ENCODE data around the gene TBC1D8.

Gene TBC1D8

GRCh38 chr2:100995309-100996075 lies 155.7 kb downstream of the TBC1D8 start:
- no peak for DNase-seq

DNA sequence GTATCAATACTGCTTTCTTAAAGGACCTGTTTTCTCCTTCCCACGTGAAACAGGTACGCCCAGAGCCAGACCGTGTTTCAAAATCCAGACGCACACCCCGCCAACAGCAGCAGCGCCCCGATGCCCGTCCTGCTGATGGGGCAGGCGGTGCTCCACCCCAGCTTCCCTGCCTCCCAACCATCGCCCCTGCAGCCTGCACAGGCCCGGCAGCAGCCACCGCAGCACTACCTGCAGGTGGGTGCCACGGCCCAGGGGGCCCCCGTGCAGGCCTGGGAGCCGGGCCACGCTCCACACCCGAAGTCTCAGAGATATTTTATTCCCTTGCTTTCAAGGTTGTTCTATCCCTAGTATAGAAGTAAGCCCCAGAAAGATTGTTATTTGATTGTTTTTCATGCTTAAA lies 157.9 kb downstream of the TBC1D8 start:
- DNase-seq = no peak

GRCh38 chr2:100992262-100992661 lies 158.9 kb downstream of the TBC1D8 start:
- no peak for DNase-seq

GRCh38 chr2:100991404-100991773 lies 159.8 kb downstream of the TBC1D8 start:
- DNase-seq = no peak

DNA sequence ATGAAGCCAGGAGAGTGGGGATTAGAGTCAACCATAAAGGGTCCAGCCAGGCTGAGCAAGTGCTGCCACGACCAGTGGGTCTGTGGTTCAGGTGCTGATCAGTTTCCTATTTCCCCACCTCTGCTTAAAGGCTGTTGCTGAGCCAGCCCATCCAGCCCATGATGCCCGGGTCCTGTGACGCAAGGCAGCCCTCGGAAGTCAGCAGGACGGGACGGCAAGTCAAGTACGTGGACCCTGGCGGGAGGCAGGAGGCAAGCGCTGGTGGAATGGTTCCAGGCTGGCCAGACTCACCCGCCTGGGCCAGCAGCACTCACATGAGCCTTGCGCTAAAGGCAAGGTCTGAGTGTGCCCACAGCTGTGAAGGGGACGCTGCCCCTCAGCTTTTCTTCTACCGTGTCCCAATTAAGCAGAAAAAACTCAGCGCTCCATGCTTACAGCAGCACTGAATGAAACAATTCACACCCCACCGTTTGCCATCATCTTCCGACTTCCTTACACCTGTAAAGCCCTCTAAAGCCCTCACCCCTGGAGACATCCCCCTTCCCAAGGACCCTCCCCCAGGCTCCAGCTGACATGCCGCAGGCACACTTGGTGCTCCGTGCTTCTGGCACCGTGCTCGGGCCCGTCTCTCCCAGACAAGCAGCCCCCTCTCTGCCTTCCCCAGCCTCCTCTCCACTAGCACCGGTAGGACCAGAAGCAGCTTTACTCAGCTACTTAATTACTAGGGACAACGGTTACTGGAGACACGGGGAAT lies 160.4 kb downstream of the TBC1D8 start:
- DNase-seq = peak; percentile 31

DNA sequence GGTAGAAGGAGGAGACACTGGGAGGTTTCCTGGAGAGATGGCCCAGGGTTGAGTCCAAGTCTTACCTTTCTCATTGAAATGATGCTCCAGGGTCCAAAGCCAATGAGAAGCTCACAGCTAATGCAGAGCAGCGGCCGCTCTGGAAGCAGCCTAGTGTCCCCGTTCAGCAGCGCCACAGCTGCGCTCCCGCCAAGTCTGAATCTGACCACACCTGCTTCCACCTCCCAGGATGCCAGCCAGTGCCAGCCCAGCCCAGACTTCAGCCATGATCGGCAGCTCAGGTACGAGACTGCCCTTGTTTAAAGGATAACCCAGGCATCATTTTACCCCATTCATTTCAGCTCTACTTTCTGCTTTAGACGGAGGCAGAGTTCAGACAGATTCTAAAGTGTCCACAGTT lies 161.0 kb downstream of the TBC1D8 start:
- DNase-seq = peak; percentile 52

DNA sequence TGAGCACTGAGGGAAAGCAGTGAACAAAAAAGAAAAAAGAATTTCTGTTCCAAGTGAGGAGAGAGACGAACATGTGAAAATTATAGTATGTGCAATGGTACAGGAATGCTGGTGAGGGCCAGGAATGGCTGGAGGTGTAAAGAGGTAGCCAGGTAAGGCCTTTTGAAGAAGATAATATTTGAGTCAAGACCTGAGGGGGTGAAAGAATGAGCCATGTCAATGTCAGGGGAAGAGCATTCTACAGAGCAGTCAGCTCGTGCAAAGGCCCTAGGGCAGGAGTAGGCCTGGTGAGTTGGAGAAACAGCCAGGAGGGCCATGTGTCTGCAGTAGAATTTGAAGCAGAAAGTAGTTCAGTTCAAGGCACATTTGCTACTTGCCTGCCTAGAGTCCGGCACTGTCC lies 161.5 kb downstream of the TBC1D8 start:
- no peak for DNase-seq

DNA sequence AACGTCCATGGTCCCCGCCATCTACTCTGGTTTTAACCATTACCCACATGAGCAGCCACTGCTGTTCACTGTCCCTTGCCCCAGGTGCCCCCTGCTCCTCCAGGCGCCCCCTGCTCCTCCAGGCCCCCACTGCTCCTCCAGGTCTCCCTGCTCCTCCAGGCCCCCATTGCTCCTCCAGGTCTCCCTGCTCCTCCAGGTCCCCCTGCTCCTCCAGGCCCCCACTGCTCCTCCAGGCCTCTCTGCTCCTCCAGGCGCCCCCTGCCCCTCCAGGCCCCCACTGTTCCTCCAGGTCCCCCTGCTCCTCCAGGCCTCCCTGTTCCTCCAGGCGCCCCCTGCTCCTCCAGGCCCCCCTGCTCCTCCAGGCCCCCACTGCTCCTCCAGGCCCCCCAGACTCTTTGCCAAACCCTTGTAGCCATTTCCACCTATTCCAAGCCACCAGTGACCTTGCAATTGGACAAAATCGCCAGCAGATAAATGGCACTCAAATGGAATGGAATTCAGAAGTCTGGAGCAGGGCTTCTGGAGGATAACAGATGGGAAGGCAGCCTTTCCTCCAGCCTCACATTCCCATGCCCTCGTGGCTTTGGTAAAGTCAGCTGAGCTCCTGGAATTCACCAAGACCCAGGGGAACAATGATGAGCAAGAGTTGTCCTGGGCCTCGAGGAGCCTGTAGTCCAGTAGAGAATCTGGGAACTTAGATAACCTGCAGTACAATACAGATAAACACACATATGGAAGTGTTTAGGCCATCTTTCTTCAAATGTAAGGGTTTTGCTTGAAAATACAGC lies 162.4 kb downstream of the TBC1D8 start:
- DNase-seq = no peak

DNA sequence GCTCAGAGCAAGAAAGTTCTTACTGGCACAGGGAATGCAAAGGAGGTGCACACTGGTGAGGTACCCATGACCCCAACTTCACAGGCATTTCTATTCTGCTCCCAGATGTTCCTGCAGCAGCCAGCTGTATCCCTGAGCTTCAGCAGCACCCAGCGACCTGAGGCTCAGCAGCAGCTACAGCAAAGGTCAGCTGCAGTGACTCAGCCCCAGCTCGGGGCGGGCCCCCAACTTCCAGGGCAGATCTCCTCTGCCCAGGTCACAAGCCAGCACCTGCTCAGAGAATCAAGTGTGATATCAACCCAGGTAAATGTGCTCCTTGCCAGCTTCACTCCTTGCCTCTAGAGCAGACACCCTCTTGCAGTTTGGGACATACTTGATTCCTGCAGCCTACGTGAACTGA lies 163.2 kb downstream of the TBC1D8 start:
- no peak for DNase-seq

- no peak for DNase-seq
Measured at GRCh38 chr2:100987536-100987935, 163.6 kb downstream of the TBC1D8 start.

- DNase-seq = no peak
Measured at GRCh38 chr2:100986157-100986556, 165.0 kb downstream of the TBC1D8 start.

GRCh38 chr2:100984892-100985307 lies 166.3 kb downstream of the TBC1D8 start:
- DNase-seq = peak; percentile 33

DNA sequence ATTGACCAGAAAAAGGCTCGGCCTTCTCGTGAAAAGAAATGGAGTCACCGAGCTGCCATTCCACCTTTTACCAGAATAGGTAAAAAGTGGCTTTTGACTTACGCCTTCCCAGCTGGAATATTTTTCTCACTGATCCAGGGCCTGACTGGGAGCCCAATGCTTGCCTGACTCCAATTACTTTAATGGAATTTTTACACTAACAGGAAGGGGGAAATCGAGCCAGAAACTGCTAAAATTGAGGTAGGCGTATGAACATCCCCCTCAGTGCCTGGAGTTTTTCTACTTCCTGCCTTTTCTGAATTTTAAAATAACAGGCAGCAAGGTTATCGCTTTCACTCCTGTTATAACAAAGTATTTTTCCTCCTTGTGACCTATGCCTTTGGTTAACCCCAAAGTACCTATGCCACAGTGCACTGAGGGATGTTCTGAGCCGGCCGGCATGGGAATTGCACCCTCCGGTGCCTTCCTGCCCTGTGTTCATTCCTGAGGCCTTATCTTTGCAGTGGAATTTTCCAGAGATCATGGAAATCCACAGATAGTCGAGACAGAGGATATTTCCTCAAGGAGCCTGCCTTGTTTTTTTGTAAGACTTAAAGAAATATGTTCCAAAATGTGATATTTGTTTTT lies 167.4 kb downstream of the TBC1D8 start:
- DNase-seq = no peak

DNA sequence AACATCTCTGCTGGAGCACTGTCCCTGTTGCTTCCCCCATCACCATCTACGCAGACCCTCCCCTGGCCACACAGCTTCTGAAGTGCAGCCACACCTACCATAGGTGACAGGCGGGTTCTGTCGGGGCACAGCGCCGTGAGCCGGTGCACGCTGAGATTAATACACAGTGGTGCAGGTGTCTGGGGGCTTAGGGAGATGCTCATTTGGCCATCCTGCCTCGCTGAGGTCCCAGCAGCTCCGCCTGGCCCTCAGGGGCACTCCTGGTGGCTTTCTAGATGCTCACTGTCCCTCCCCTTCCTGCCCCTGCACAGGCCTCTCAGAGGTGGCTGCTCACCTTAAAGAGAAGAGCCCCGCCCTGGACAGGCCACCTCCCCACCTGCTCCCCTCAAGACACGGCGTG lies 168.0 kb downstream of the TBC1D8 start:
- DNase-seq = no peak

GRCh38 chr2:100982431-100982861 lies 168.7 kb downstream of the TBC1D8 start:
- DNase-seq = no peak

- DNase-seq = no peak
Measured at GRCh38 chr2:100981011-100981410, 170.2 kb downstream of the TBC1D8 start.

- DNase-seq = no peak
Measured at GRCh38 chr2:100980046-100980445, 171.1 kb downstream of the TBC1D8 start.

GRCh38 chr2:100978582-100979191 lies 172.5 kb downstream of the TBC1D8 start:
- no peak for DNase-seq

DNA sequence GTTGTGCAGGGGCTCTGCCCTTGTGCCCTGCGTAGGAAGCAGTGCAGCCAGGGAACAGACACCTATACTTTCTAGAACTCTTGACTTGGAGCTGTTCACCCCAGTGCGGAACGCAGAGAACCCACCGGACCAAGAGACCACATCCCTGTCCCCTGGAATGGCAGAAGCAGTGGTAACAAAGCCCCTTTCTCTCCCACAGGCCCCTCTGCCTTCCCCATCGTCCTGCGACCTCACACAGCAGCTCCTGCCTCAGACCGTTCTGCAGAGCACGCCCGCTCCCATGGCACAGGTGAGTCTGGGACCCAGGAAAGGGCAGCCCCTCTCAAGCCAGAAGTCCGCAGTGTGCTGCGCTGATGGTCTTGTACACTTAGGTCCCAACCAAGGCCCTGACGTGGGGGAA lies 173.7 kb downstream of the TBC1D8 start:
- no peak for DNase-seq

DNA sequence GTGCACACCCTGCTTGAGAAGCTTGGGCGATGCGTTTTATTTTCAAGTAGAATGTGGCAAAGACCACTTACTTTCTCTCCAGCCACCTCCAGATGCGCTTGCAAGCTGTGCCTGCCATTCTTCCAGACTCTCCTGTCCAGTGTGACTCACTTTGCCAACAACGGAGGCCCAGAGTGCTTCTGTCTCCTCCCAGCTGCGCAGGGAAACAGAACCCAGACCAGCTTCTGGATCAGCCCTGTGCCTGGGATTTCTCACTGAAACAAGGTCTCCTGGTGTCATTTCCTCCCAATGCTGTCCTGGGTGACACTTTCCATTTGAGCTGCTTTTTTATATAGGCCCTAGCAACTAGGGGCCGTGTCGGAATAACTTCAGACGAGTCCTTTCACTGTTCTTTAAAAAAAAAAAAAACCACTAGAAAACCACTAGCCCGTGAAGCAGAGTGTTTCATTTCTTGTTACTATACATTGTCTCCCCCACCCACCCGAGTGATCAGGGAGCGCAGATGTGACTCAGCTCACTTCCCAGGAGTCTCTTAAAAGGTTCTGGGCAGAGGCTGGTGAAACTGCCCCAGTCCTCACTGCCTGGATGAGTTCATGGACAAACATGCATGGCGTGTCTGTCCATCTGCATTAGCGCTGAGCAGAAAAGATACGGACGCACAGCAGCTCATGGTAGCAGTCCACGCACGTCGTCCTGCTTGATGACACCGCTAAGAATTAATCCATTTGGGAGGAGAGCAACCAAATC lies 174.4 kb downstream of the TBC1D8 start:
- DNase-seq = peak; percentile 11

DNA sequence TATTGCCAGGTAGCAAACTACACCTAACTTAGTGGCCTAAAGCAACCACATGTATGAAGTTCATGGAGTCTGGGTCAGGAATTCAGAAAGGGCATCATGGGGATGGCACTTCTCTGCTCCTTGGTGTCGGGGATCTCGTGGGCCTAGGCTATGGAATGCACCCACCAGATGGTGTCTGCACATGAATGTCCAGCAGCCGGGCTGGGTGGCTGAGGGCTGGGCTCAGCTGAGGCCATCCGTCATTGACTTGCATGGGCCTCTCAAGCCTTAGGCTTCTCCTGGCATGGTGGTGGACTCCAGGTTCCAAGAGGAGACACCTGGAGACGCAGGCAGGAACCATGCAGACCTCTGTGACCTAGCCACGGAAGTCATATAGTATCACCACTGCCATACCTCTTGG lies 175.1 kb downstream of the TBC1D8 start:
- no peak for DNase-seq

GRCh38 chr2:100975521-100975785 lies 175.7 kb downstream of the TBC1D8 start:
- DNase-seq = no peak
